Lung (tissue), 12 donors: ENCODE results near the gene TMEM214. TPM values are rescaled to one million over a fixed set of nuclear protein-coding genes. Genes with fewer than 3 reads are reported as not detected.

ENCODE experiments used
- ATAC-seq: fragments of 200-7000 bp; cut with Tn5 transposase; one replicate; pipeline ENCODE4 v1.9.1; 2020; ENCODE audit warnings: moderate number of reproducible peaks; ENCODE audit not compliant: insufficient read depth, low FRiP score
- DNase-seq, 3 donors: peaks; one replicate each; pipeline ENCODE4 v3.0.0-alpha.2; 2013 to 2017
- H3K27ac ChIP-seq, 2 donors: one replicate each; pipeline ENCODE4 v1.5.1; 2013; ENCODE audit warnings: mild to moderate bottlenecking in 2 of 2, moderate library complexity in 2 of 2, control low read depth in 1 of 2, inconsistent platforms in 1 of 2, low read depth in 1 of 2, low read length in 1 of 2
- H3K27me3 ChIP-seq, 3 donors: one replicate each; pipeline ENCODE4 v1.5.1; 2013; ENCODE audit warnings: low read length in 2 of 3; ENCODE audit not compliant: control insufficient read depth in 3 of 3, insufficient read depth in 3 of 3
- H3K36me3 ChIP-seq, 4 donors: one replicate each; pipeline ENCODE4 v1.5.1; 2013; ENCODE audit warnings: low read length in 4 of 4, mild to moderate bottlenecking in 1 of 4, moderate library complexity in 1 of 4; ENCODE audit not compliant: control insufficient read depth in 4 of 4, insufficient read depth in 4 of 4
- H3K4me1 ChIP-seq, 5 donors: one replicate each; pipeline ENCODE4 v1.5.1; 2013; ENCODE audit warnings: low read length in 5 of 5, mild to moderate bottlenecking in 2 of 5, moderate library complexity in 1 of 5; ENCODE audit not compliant: control insufficient read depth in 5 of 5, insufficient read depth in 5 of 5
- H3K4me3 ChIP-seq: one replicate; pipeline ENCODE4 v1.5.1; 2013; ENCODE audit warnings: mild to moderate bottlenecking, control low read depth, moderate library complexity
- H3K9ac ChIP-seq, 2 donors: one replicate each; pipeline ENCODE4 v1.5.1; 2013; ENCODE audit warnings: low read length in 2 of 2, control low read depth in 1 of 2; ENCODE audit not compliant: insufficient read depth in 1 of 2
- H3K9me3 ChIP-seq, 4 donors: one replicate each; pipeline ENCODE4 v1.5.1; 2013; ENCODE audit warnings: low read length in 3 of 4, mild to moderate bottlenecking in 1 of 4, moderate library complexity in 1 of 4; ENCODE audit not compliant: control insufficient read depth in 4 of 4, insufficient read depth in 3 of 4
- WGBS, 2 donors: extraction: QIAGEN DNeasy Blood & Tissue Kit; methylation state at CpG; one replicate each; pipeline ENCODE4 v1.1.7; 2013; 5-methylcytosine and 5-hydroxymethylcytosine counted together
- polyA plus RNA-seq, 2 donors: library from polyadenylated mRNA; stranded (reverse); fragments of 200-250 nt; gene quantifications; one replicate each; pipeline ENCODE4 v1.2.1, GENCODE V29; 2013
- total RNA-seq, 2 donors: library from RNA; depleted of rRNA in 1 of 2; stranded (reverse); fragments of >200 nt in 1 of 2; gene quantifications; one replicate each; pipeline ENCODE4 v1.2.1, GENCODE V29; 2014 to 2021
- TF ChIP-seq, protein P1 (sequence below): IDR thresholded peaks from 2 replicates; pipeline ENCODE4 v1.5.1; 2012; ENCODE audit warnings: mild to moderate bottlenecking; ENCODE audit errors: control extremely low read depth, extremely low read depth
- donor health status: control.
- donor health status: control.
- donor health status: Bipolar disorder and iron deficiency.
- donor health status: healthy.
- donor health status: DM: yes; HTN: yes; CAD: no.

TMEM214 gene
- total and polyA plus RNA-seq, 4 donors = 34.3 to 99.2 (median 59.6) TPM

DNA sequence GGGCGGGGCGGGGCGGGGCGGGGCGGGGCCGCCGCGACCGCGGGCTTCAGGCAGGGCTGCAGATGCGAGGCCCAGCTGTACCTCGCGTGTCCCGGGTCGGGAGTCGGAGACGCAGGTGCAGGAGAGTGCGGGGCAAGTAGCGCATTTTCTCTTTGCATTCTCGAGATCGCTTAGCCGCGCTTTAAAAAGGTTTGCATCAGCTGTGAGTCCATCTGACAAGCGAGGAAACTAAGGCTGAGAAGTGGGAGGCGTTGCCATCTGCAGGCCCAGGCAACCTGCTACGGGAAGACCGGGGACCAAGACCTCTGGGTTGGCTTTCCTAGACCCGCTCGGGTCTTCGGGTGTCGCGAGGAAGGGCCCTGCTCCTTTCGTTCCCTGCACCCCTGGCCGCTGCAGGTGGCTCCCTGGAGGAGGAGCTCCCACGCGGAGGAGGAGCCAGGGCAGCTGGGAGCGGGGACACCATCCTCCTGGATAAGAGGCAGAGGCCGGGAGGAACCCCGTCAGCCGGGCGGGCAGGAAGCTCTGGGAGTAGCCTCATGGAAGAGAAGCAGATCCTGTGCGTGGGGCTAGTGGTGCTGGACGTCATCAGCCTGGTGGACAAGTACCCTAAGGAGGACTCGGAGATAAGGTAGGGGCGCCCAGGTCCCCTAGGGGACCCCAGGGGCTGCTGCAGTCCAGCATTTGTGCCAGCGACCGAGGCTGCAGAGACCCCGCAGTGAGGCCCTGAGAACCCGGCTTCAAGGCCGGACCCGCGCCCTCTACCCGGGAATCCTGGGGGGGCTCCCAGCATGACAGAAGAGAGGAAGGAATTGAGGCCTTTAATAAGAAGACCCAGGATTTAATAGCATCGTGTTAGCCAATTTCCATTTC is 54.2 kb downstream of the TMEM214 start, which contains the start of gene KHK:
KHK (plus strand) TSS at position 49 of the 870 bp plus-strand sequence; CDS start at position 537, 488 bp downstream.
- Histone ChIP-seq H3K27ac (peak within 1 kb of the TSS; percentile 92), H3K4me3 (peak within 1 kb of the TSS; percentile 57), H3K36me3 (peaks cover 0 to 26% (median 6%) of the 10 kb centered on the region in 4 donors), H3K27me3 (no peaks in the 10 kb centered on the region), H3K9me3 (no peaks in the 10 kb centered on the region), H3K4me1 (peaks cover 0 to 39% (median 0%) of the 10 kb centered on the region in 5 donors), H3K9ac (no peak within 1 kb of the TSS)
- TF ChIP-seq, protein P1, sequence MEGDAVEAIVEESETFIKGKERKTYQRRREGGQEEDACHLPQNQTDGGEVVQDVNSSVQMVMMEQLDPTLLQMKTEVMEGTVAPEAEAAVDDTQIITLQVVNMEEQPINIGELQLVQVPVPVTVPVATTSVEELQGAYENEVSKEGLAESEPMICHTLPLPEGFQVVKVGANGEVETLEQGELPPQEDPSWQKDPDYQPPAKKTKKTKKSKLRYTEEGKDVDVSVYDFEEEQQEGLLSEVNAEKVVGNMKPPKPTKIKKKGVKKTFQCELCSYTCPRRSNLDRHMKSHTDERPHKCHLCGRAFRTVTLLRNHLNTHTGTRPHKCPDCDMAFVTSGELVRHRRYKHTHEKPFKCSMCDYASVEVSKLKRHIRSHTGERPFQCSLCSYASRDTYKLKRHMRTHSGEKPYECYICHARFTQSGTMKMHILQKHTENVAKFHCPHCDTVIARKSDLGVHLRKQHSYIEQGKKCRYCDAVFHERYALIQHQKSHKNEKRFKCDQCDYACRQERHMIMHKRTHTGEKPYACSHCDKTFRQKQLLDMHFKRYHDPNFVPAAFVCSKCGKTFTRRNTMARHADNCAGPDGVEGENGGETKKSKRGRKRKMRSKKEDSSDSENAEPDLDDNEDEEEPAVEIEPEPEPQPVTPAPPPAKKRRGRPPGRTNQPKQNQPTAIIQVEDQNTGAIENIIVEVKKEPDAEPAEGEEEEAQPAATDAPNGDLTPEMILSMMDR = no peak
- ATAC-seq = no peak
- WGBS, 2 donors = 12 to 13% methylated on average over 54 of the region's 54 CpGs
- DNase-seq = peak in 1 of 3 donors; percentile 52

DNA sequence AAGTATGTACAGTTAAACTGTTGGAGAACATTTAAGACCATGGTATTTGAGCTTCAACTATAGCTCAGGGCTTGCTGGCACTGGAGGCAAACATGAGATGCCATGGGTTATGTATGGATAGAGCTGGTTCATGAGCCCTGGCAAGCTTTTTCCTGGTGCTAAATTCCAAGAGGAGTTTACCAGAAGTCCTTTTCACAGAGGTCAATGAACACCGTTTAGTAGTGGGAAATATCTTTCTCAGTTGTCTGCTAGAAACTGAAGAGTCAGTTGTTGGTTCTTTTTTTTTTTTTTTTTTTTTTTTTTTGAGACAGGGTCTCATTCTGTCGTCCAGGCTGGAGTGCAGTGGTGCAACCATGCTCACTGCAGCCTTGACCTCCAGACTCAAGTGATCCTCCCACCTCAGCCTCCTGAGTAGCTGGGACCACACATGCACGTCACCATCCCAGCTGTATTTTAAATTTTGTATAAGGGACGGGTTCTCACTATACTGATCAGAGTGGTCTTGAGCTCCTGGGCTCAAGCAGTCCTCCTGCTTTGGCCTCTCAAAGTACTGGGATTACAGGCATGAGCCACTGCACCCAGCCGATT is 55.2 kb downstream of the TMEM214 start:
- Histone ChIP-seq H3K9ac (no peak overlapping the region), H3K36me3 (peaks cover 0 to 21% (median 6%) of the 10 kb centered on the region in 4 donors), H3K9me3 (no peaks in the 10 kb centered on the region), H3K4me1 (peaks cover 0 to 33% (median 0%) of the 10 kb centered on the region in 5 donors), H3K4me3 (no peak overlapping the region), H3K27me3 (no peaks in the 10 kb centered on the region), H3K27ac (no peak overlapping the region)
- TF ChIP-seq, protein P1 = no peak
- no peak for DNase-seq
- WGBS, 2 donors = 91% methylated on average over 5 of the region's 5 CpGs
- ATAC-seq = no peak

DNA sequence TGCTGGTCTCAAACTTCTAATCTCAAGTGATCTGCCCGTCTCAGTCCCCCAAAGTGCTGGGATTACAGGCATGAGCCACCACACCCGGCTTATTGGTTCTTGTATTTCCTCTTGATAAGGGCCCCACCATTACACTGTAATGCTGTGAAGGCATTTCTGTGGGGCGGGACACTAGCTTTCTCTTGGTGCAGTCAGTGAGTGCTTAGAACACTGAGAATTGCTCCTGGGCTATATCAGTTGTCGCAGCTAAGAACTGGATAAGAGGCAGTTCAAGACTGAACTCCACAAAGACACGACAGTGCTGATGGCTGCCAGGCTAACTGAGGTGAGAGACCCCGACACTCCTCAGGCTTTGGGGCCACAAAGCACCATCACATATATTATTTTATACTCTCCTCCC is 55.9 kb downstream of the TMEM214 start:
- no peak for DNase-seq
- TF ChIP-seq, protein P1 = no peak
- Histone ChIP-seq H3K27me3 (no peaks in the 10 kb centered on the region), H3K4me1 (peaks cover 0 to 27% (median 0%) of the 10 kb centered on the region in 5 donors), H3K4me3 (no peak overlapping the region), H3K36me3 (peaks cover 0 to 21% (median 6%) of the 10 kb centered on the region in 4 donors), H3K27ac (no peak overlapping the region), H3K9me3 (no peaks in the 10 kb centered on the region), H3K9ac (no peak overlapping the region)
- WGBS, 2 donors = 92 to 94% methylated on average over 6 of the region's 6 CpGs
- no peak for ATAC-seq
